A673 (cell line): ENCODE data around the gene MAFF.

ENCODE experiments used
- EZH2 ChIP-seq: fragments of 200-600 bp; sonication (generic); IDR thresholded peaks from 2 replicates; pipeline ENCODE4 v1.6.1; 2017; ENCODE audit warnings: borderline replicate concordance, low read depth, mild to moderate bottlenecking, mixed read lengths, antibody characterized with exemption, low read length; ENCODE audit not compliant: poor library complexity, severe bottlenecking
- TF ChIP-seq, protein P1 (sequence below): fragments of 300-800, 200-600 bp; sonication (generic); conservative IDR thresholded peaks from 2 replicates; pipeline ENCODE4 v1.5.1; 2017; ENCODE audit warnings: low read depth, mild to moderate bottlenecking, antibody characterized with exemption, low read length, moderate library complexity, mixed read lengths

DNA sequence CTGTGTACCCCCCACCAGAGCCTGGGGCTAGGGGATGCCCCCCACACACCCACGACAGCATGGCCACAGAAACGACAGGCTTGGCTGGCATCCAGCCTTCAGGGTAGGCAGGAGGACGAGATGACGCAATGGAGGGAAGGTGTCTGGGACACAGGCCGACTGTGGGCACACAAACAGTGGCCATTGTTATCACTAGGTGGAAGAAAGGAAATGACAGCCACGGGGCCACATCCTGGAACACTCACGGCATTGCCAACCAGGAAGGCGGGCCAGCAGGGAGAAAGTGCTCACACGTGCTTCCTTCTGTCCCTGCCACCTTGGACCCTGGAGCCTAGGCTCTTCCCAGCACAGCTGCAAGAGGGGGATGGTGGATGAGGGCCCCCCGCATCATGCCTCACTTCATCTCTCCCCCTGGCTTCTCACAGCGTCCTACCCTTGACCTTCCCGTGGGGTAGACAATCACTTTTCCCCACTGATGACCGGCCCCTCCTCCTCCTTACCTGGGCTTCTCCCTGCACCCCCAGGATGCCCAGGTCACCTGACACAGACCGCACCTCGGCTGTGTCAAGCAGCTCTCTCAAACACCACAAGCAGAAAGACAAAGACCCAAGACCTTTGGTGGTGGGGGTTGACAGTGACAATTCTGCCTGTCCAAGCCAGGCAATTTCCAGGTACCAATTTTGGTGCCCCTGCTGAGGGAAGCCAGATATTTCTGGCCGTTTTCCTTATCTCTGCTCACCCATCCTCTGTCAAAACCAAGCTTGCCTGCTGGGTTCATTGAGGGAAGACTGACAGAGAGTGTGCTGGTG, 28.8 kb upstream of the MAFF start:
- TF ChIP-seq, protein P1, sequence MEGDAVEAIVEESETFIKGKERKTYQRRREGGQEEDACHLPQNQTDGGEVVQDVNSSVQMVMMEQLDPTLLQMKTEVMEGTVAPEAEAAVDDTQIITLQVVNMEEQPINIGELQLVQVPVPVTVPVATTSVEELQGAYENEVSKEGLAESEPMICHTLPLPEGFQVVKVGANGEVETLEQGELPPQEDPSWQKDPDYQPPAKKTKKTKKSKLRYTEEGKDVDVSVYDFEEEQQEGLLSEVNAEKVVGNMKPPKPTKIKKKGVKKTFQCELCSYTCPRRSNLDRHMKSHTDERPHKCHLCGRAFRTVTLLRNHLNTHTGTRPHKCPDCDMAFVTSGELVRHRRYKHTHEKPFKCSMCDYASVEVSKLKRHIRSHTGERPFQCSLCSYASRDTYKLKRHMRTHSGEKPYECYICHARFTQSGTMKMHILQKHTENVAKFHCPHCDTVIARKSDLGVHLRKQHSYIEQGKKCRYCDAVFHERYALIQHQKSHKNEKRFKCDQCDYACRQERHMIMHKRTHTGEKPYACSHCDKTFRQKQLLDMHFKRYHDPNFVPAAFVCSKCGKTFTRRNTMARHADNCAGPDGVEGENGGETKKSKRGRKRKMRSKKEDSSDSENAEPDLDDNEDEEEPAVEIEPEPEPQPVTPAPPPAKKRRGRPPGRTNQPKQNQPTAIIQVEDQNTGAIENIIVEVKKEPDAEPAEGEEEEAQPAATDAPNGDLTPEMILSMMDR = no peak
- TF ChIP-seq EZH2 = no peak
